NCI-H187 treated with DMSO at 0.1 percent for 48 hours (cell line): Measurements from ENCODE around the gene PPP1R3E.

Experiments used
- DNase-seq: peaks from one replicate; lab custom pipeline; 2025; lab: John Stamatoyannopoulos, UW

Gene PPP1R3E

DNA sequence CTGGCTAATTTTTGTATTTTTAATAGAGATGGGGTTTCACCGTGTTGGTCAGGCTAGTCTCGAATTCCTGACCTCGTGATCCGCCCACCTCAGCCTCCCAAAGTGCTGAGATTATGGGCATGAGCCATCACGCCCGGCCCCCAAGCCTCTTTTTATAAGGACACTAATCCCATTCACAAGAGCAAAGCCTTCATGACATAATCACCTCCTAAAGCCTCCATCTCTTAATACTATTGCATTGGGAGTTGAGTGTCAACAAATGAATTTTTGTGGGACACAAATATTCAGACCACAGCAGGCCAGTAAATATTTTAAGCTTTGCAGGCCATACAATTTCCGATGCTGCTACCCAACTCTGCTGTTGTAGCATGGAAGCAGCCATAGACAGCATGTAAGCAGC is 54.1 kb downstream of the PPP1R3E start:
- DNase-seq = no peak
